Measurements from ENCODE around the gene RRBP1.

The RRBP1 gene

DNA sequence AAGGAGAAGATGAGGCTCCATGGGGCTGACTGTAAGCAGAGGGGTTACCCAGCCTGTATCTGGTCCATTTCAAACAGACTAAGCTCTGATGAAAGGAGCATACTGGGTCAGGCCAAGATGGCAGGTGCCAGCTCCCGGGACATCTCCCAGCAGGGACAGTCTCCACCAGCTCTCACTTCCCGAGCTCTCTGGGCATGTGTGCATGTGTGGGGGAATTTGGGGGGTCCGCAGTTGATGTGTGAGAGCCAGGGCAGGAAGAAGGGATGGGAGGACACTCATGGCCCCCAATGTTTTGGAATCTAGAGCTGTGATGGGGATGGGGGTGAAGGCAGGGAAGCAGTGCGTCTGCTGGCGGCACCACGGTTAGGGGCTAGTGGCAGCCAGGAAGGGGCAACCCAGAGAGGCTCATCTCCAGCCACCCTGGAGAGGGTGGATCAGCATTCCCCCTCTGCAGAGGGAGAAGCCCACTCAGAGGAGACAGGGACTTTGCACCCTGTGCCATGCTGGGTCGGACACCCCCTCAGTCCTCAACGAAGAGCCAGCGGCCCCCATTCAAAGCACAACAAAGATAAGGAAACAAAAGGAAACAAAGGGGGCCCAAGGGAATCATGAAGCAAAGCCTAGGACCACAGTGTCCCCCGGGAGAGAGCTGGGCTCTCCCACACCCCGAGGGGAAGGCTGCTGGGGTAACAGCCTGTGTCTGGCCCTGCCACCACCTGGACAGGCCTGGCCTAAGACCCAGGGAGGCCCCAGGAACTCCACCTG lies 59.8 kb downstream of the RRBP1 start:
- no peak for DNase-seq (ENCODE audit: low read depth in 2 of 2, low spot score in 1 of 2)

- no peak for DNase-seq (ENCODE audit: low read depth in 2 of 2, low spot score in 1 of 2)
Observed at GRCh38 chr20:17621229-17621968, 60.6 kb downstream of the RRBP1 start.

DNA sequence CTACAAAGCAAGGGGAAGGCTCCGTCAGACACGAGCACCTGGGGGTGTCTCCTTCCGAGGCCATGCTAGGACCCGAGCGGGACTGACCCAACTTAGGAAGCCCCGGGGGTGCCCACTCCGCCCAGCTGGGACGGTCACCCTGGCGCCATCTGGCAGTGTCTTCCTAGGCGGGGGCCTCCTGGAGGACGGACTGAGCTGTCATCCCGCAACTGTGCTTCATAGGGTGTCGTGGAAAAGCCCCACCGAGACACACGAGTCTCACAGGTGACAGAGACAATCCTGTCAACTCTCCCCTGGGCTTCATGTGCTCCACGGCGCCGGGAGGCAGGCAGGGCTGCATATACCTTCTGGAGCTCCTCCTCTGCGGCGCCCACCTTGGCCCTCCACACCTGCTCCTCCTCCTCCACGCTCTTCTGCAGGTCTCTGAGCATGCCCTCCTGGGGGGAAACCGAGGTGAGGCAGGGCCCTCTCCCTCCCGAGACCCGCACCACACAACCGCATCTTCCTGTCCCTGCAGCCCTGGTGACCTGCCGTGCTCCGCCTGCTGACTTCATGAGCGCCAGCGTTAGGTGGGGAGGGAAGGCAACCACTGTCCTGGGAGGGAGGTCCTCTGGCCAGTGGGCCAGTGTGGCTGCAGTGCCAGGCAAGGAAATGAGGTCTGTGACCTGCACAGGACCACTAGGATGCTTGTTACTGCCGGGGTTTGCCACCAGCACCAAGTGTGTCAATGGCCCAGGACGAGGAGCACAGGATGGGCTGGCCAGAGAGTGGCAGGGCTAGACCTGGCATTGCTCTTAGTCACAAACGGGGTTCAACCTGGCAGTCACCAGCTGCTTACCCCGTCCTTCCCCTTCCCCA lies 61.4 kb downstream of the RRBP1 start:
- DNase-seq (ENCODE audit: low read depth in 2 of 2, low spot score in 1 of 2): no peak

DNA sequence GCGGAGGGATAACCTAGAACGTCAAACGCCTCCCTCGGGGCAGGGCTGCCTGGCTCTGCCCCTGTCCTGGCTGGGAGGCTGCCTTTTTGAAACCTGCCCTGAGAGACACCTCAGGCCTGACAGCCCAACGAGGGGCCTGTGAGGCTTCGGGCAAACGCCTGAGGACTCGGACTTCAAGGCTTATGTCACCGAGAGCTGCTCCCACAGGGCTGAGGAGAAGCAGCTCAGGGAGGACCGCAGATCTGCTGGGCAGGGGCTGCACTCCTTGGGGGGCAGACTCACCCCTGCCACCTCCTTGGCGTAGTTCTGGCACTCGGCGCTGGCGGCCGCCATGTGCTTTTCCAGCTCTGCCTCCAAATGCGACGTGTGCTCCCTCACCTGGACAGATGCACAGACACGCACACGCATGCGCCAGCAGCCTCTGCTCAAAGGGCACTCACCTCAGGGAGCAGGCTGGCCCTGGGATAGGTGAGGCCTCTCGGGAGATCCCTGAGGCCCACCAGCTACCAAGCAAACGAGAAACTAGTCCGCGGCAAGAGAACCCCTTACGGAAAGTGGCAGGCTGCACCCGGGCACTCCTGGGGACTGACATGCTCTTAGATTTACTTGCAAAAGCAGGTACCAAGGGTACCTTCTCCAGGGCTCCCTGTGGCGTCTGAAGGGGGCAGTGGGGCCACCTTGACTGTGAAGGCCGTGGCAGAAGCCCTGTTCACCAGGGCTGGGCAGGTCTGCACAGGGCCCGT lies 62.5 kb downstream of the RRBP1 start:
- no peak for DNase-seq (ENCODE audit: low read depth in 2 of 2, low spot score in 1 of 2)

DNA sequence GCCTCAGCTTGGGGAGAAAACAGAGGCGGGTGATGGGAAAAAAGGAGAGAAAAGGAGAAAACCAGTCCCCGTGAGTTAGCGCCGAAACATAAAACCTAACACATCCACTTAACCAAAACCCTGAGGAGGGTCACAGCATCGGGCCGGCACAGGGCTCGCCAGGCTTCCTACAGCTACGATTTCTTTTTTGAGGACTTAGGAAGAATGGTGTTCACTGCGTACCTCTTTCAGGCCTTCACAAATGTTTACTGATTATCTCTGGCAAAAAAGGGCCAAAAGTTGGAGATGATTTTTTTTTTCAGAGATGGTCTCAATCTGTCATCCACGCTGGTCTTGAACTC lies 63.4 kb downstream of the RRBP1 start:
- no peak for DNase-seq (ENCODE audit: low read depth in 2 of 2, low spot score in 1 of 2)

- DNase-seq (ENCODE audit: low read depth in 2 of 2, low spot score in 1 of 2): no peak
Observed at GRCh38 chr20:17617868-17618672, 64.0 kb downstream of the RRBP1 start.

DNA sequence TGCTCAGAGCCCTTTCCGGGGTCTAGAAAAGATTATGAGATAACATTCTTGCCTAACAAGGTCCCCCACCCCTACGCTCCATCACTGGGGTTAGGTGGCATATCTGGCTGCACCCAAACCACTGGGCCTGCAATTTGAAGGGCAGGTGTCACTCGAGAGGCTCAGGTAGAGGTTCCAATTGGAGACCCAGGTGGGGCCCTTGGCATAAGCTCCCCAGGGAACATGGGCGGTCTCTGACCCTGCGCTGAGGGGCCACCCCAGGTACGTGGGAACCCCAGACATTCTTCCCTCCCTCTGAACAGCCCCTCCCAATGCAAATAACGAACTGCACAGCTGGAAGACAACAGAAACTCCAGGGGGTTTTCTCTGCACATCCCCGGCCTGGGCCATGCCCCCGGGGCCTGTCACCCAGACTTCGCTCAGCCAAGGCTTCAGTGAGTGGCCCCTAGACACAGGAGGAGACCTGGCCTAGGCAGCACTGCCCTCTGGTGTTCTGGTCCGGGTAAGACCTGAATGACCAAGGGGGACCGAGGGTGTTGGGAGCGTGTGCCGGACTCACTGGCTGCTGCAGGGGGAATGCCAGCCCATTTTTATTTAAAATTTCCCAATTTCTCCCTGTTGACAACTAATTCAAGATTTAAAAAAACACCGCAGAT lies 64.7 kb downstream of the RRBP1 start:
- DNase-seq (ENCODE audit: low read depth in 2 of 2, low spot score in 1 of 2): no peak

GRCh38 chr20:17616480-17617211 lies 65.4 kb downstream of the RRBP1 start:
- no peak for DNase-seq (ENCODE audit: low read depth in 2 of 2, low spot score in 1 of 2)

DNA sequence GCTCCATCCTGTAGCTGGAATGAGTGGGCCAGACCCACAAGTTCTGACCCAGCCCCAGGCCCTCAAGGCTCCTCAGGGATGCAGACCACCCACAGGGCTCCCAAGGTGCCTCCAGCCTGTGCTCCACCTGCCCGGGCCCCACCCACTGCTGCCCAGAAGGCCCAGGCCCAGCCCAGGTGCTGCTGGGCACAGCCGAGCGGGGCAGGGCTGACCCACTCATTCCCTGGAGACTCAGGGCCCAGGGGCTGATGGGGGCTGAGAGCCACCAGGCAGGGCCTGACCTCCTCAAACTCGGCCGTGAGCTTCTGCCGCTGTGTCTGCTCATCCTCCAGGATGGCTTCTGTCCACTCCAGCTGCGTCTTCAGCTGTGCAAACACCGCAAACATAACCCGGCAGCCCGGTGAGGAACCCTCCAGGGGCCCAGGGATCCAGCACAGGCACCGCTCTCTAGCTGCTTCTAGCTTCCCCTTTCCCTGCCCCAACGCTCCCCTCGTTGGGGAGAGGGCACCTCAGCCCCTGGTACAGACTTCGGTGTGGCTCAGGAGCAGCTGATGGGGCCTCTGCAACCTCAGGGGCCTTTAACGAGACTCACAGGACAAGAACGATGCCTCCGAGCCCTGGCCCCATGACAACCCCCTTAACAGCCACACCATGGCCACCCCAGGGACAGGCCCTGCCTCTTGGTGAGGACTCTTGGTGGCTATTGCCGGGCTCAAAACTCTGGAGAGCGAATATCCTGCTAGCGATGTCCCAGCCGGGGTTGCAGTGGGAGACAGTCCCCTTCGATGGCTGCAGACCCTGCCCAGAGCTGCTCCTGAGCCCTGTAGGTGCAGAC lies 66.2 kb downstream of the RRBP1 start:
- DNase-seq (ENCODE audit: low read depth in 2 of 2, low spot score in 1 of 2): no peak

- no peak for DNase-seq (ENCODE audit: low read depth in 2 of 2, low spot score in 1 of 2)
Observed at GRCh38 chr20:17614812-17615644, 67.0 kb downstream of the RRBP1 start.

DNA sequence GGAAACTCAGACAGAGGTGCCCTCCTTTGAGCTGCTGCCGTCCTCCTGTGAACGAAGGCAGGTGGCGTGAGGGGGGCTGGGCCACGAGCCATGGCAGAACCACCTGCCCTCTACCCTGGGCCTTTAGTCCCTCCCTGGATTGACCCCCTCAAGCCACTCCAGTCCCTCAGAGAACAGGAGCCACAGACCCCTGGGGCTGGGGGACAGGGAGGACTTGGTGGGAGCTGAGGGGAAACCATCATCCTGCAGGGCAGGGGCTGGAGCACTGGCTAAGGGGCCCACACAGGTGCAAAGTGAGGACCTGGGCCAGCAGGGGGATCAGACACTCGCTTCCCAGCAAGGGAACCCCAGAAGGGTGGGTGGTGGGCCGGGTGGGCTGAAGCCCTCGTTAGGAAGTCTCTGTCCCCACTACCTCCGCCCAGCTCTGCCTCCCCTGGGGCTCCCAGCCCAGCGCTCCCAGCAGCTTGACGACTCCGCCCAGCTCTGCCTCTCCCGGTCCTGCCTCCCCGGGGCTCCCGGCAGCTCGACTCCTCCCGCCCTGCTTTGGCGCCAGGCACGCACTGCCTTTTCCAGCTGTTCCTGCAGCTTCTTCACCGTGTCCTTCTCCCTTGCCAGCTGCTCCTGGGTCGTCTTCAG lies 67.7 kb downstream of the RRBP1 start:
- no peak for DNase-seq (ENCODE audit: low read depth in 2 of 2, low spot score in 1 of 2)

GRCh38 chr20:17613328-17614175 lies 68.5 kb downstream of the RRBP1 start:
- DNase-seq (ENCODE audit: low read depth in 2 of 2, low spot score in 1 of 2): no peak

- no peak for DNase-seq (ENCODE audit: low read depth in 2 of 2, low spot score in 1 of 2)
Observed at GRCh38 chr20:17612992-17613327, 69.1 kb downstream of the RRBP1 start.

DNA sequence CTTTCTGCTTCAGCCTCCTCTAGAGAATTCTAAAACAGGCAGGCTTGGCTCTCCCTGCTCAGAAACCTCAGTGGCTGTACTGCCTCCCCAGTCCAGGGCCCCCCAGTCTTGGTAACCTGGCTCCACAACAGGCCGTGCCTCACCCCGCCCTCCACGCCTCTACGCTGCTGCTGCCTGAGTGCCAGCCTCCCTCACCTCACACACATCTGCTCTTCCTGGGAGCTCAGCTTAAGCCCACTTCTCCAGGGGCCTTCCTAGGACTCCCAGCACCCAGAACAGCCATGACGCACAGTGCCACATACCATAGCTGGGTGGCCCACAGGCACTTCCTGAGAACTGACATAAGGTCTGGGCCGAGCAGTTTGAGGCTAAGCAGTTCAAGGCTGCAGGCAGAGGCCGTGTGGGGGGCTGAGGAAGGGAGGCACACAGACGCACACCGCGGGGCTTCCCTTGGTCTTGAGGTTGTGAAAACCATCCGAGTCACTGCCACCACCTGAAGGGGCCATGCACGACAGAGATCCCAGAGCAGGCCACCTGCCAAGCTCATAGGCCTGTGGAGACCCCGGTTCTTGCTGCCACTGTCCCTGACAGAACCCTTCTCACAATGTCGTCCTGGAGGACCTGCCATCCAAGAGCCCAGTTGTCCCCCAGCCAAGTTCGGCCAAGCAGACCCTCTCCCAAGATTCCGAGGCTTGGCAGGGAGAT lies 69.6 kb downstream of the RRBP1 start:
- peak in 1 of 2 donors; percentile 29 for DNase-seq (ENCODE audit: low read depth in 2 of 2, low spot score in 1 of 2)

DNA sequence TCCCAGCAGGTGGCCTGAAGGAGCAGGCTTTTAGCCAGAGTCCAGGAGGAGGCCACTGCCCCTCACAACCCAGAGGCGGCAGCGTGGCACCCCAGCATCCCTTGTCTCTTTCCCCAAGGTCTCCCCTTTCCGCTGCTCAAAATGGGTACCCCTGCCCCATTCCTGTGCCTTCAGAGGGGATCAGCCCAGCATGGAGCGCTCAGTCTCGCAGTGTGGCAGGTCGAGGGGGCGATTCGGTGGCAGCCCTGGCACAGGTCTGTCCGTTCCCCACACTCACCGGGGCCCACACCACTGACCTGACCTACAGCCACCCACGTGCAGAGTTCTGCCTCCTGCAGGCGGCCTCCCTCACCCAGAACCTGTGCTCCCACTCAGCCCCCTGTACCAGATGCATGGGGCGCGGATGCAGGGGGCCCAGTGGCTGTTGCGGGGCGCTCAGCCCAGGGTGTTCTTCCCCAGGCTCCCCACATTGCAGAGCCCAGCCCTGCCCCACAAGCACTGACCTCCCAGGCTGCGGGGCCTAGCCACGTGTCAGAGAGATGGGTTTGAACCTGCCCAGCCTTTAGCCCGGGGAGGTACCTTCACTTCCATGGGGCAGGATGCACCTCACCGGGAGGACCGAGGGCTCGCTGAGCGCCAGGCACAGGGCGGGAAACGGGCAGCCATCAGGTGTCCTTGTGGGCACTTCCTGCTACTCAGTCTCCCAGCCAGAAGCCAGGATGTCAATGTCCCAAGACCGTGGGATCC lies 70.3 kb downstream of the RRBP1 start:
- no peak for DNase-seq (ENCODE audit: low read depth in 2 of 2, low spot score in 1 of 2)

All from stimulated activated CD8-positive, alpha-beta memory T cell treated with anti-CD3 and anti-CD28 coated beads, Interleukin-4, amount 100 ng/mL, for 4 hours (primary cell).